ENCODE results near the gene FLT1. TPM values are rescaled to one million over a fixed set of nuclear protein-coding genes. Genes with fewer than 3 reads are reported as not detected.

Gene FLT1
- polyA plus RNA-seq, 1 donor (not counting 4 experiments of a cell fraction or from before 2014, with no cell fraction given): 0.01 TPM

DNA sequence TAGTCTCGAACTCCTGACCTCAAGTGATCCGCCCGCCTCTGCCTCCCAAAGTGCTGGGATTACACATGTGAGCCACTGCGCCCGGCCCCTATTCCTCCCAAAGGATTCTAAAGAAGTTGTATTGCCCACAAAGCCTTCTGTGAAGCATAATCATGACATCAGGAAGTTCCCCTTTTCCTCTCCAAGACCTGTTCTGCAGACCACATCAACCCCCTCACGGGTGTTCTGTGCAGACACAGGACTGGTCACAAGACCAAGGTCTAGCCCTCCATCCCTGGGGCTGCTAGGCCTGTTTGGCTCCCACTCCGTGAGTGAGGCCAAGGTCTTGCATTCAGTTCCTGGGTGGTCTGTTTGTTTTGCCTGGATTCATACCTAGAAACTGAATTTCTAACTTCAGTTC lies 178.1 kb downstream of the FLT1 start:
- DNase-seq (ENCODE audit: low read depth, low spot score): no peak
- Histone ChIP-seq H3K36me3 (ENCODE audit: control insufficient read depth in 2 of 2, extremely low read depth in 1 of 2, insufficient read depth in 2 of 2, low read length in 2 of 2) (no peaks in the 10 kb centered on the region), H3K27ac (ENCODE audit: control insufficient read depth, insufficient read depth, low read length) (no peak overlapping the region), H2AFZ (ENCODE audit: control insufficient read depth, low read length) (no peak overlapping the region), H3K4me1 (ENCODE audit: control insufficient read depth, extremely low read depth, insufficient read depth, low read length) (no peaks in the 10 kb centered on the region), H3K9me1 (ENCODE audit: control insufficient read depth, extremely low read depth, insufficient read depth, low read length) (no peaks in the 10 kb centered on the region), H3K79me2 (ENCODE audit: control insufficient read depth, insufficient read depth, low read length) (no peaks in the 10 kb centered on the region), H3K27me3 (ENCODE audit: control insufficient read depth, extremely low read depth, insufficient read depth, low read length) (no peaks in the 10 kb centered on the region), H3K4me3 (ENCODE audit: control insufficient read depth in 2 of 3, extremely low read depth in 1 of 3, insufficient read depth in 2 of 3, low read depth in 1 of 3, low read length in 3 of 3) (no peak overlapping the region), H3K4me2 (ENCODE audit: control insufficient read depth, extremely low read depth, insufficient read depth, low read depth, low read length) (no peak overlapping the region), H3K9me3 (ENCODE audit: control insufficient read depth, low read depth, low read length) (no peaks in the 10 kb centered on the region), H3K9ac (ENCODE audit: control insufficient read depth, extremely low read depth, insufficient read depth, low read length) (no peak overlapping the region), H4K20me1 (ENCODE audit: control insufficient read depth, extremely low read depth, insufficient read depth, low read length) (no peaks in the 10 kb centered on the region)
- no peak for FAIRE-seq
- dilution Hi-C loops (cut with MboI; ENCODE audit: extremely low pct_ligation_motif_present, low sequenced_read_pairs): no loop called here
- TF ChIP-seq EZH2 (IDR thresholded peaks at IDR 0.05; ENCODE audit: low read length): no peak
- TF ChIP-seq, protein P1, sequence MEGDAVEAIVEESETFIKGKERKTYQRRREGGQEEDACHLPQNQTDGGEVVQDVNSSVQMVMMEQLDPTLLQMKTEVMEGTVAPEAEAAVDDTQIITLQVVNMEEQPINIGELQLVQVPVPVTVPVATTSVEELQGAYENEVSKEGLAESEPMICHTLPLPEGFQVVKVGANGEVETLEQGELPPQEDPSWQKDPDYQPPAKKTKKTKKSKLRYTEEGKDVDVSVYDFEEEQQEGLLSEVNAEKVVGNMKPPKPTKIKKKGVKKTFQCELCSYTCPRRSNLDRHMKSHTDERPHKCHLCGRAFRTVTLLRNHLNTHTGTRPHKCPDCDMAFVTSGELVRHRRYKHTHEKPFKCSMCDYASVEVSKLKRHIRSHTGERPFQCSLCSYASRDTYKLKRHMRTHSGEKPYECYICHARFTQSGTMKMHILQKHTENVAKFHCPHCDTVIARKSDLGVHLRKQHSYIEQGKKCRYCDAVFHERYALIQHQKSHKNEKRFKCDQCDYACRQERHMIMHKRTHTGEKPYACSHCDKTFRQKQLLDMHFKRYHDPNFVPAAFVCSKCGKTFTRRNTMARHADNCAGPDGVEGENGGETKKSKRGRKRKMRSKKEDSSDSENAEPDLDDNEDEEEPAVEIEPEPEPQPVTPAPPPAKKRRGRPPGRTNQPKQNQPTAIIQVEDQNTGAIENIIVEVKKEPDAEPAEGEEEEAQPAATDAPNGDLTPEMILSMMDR (optimal IDR thresholded peaks at IDR 0.05 in 1 of 3, IDR thresholded peaks at IDR 0.05 in 1 of 3, conservative IDR thresholded peaks at IDR 0.05 in 1 of 3; ENCODE audit: extremely low read depth in 1 of 3, insufficient read depth in 2 of 3, low read length in 3 of 3): no peak

DNA sequence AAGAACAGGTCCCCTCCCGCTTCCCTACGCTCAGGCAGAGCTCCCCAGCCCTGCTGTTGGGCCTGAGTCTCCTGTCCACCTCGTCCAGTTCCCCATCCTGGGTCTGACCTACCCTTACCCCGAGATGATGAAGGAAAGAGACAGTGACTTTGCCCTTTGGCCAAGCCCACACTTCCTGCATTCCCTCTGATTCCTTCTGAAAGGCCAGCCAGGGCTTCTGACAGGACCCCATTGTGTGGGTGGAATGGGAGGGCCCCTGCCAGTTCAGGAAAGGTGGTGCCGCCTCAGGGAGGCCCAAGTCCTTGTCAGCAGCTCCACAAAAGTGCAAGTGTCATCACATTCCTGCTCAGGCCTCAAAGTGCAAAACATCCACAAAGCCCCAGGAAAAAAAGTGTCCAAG lies 178.8 kb downstream of the FLT1 start:
- H2AFZ ChIP-seq (ENCODE audit: control insufficient read depth, low read length): no peak overlapping the region
- FAIRE-seq: no peak

More for the DNA sequence above, 178.8 kb downstream of the FLT1 start:
- dilution Hi-C loops (cut with MboI; ENCODE audit: extremely low pct_ligation_motif_present, low sequenced_read_pairs): no loop called here
- Histone ChIP-seq H3K9ac (ENCODE audit: control insufficient read depth, extremely low read depth, insufficient read depth, low read length) (no peak overlapping the region), H3K27ac (ENCODE audit: control insufficient read depth, insufficient read depth, low read length) (no peak overlapping the region), H3K9me3 (ENCODE audit: control insufficient read depth, low read depth, low read length) (no peaks in the 10 kb centered on the region), H3K36me3 (ENCODE audit: control insufficient read depth in 2 of 2, extremely low read depth in 1 of 2, insufficient read depth in 2 of 2, low read length in 2 of 2) (no peaks in the 10 kb centered on the region), H3K4me1 (ENCODE audit: control insufficient read depth, extremely low read depth, insufficient read depth, low read length) (no peaks in the 10 kb centered on the region), H3K79me2 (ENCODE audit: control insufficient read depth, insufficient read depth, low read length) (no peaks in the 10 kb centered on the region), H3K27me3 (ENCODE audit: control insufficient read depth, extremely low read depth, insufficient read depth, low read length) (no peaks in the 10 kb centered on the region), H3K4me2 (ENCODE audit: control insufficient read depth, extremely low read depth, insufficient read depth, low read depth, low read length) (no peak overlapping the region), H3K9me1 (ENCODE audit: control insufficient read depth, extremely low read depth, insufficient read depth, low read length) (no peaks in the 10 kb centered on the region), H3K4me3 (ENCODE audit: control insufficient read depth in 2 of 3, extremely low read depth in 1 of 3, insufficient read depth in 2 of 3, low read depth in 1 of 3, low read length in 3 of 3) (no peak overlapping the region), H4K20me1 (ENCODE audit: control insufficient read depth, extremely low read depth, insufficient read depth, low read length) (no peaks in the 10 kb centered on the region)
- no peak for DNase-seq (ENCODE audit: low read depth, low spot score)
- no peak for TF ChIP-seq EZH2 (IDR thresholded peaks at IDR 0.05; ENCODE audit: low read length)
- TF ChIP-seq, protein P1 (optimal IDR thresholded peaks at IDR 0.05 in 1 of 3, IDR thresholded peaks at IDR 0.05 in 1 of 3, conservative IDR thresholded peaks at IDR 0.05 in 1 of 3; ENCODE audit: extremely low read depth in 1 of 3, insufficient read depth in 2 of 3, low read length in 3 of 3): no peak
